ENCODE data around the gene TMPRSS4. TPM values are rescaled to one million over a fixed set of nuclear protein-coding genes. Genes with fewer than 3 reads are reported as not detected.

TMPRSS4 gene
- total RNA-seq, 1 experiment from 2014 or later = 1.5 TPM

GRCh38 chr11:118092907-118093571, 16.2 kb downstream of the TMPRSS4 start:
- CTCF ChIA-PET = no interaction called here
- POLR2A ChIA-PET = no interaction called here
- no peak overlapping the region for H3K4me3 ChIP-seq (replicated peaks in 1 of 2; ENCODE audit: low read depth in 1 of 2, low read length in 2 of 2)
- DNase-seq (ENCODE audit: low read depth, low spot score) (no peak), ATAC-seq (no peak)
- no peaks in the 10 kb centered on the region for H3K9me2 ChIP-seq (ENCODE audit: insufficient read depth)
- H3K4me1 ChIP-seq (ENCODE audit: control insufficient read depth in 1 of 2, insufficient read depth in 2 of 2, low read length in 2 of 2) = no peaks in the 10 kb centered on the region; a peak in 1 of 4 replicates
- intact Hi-C loops (cut with micrococcal nuclease) = no loop called here
- no TSS peak for BruUV-seq (replicated peaks)
- H2AFZ ChIP-seq (ENCODE audit: low read depth, low read length, poor library complexity, severe bottlenecking) = no peak overlapping the region
- no peak overlapping the region for H3K9ac ChIP-seq (ENCODE audit: low read length)
- no peak overlapping the region for H3K27ac ChIP-seq (ENCODE audit: low read depth, low read length)
- TF ChIP-seq JUND (IDR thresholded peaks at IDR 0.05) (no peak), ZNF274 (IDR thresholded peaks at IDR 0.05; ENCODE audit: low read depth, low read length) (no peak), SIN3A (IDR thresholded peaks at IDR 0.05; ENCODE audit: low read depth) (no peak), EGR1 (IDR thresholded peaks at IDR 0.05; ENCODE audit: low read depth) (no peak), EZH2phosphoT487 (IDR thresholded peaks at IDR 0.05; ENCODE audit: borderline replicate concordance) (no peak), CBX3 (IDR thresholded peaks at IDR 0.05; ENCODE audit: low read depth) (no peak), ELF1 (IDR thresholded peaks at IDR 0.05; ENCODE audit: borderline replicate concordance, low read depth) (no peak), MAX (IDR thresholded peaks at IDR 0.05) (no peak), EZH2 (IDR thresholded peaks at IDR 0.05) (no peak)
- TF ChIP-seq, protein P1, sequence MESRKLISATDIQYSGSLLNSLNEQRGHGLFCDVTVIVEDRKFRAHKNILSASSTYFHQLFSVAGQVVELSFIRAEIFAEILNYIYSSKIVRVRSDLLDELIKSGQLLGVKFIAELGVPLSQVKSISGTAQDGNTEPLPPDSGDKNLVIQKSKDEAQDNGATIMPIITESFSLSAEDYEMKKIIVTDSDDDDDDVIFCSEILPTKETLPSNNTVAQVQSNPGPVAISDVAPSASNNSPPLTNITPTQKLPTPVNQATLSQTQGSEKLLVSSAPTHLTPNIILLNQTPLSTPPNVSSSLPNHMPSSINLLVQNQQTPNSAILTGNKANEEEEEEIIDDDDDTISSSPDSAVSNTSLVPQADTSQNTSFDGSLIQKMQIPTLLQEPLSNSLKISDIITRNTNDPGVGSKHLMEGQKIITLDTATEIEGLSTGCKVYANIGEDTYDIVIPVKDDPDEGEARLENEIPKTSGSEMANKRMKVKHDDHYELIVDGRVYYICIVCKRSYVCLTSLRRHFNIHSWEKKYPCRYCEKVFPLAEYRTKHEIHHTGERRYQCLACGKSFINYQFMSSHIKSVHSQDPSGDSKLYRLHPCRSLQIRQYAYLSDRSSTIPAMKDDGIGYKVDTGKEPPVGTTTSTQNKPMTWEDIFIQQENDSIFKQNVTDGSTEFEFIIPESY (IDR thresholded peaks at IDR 0.05; ENCODE audit: extremely low read depth, insufficient replicate concordance, low read length) = no peak
- TF ChIP-seq, protein P2, sequence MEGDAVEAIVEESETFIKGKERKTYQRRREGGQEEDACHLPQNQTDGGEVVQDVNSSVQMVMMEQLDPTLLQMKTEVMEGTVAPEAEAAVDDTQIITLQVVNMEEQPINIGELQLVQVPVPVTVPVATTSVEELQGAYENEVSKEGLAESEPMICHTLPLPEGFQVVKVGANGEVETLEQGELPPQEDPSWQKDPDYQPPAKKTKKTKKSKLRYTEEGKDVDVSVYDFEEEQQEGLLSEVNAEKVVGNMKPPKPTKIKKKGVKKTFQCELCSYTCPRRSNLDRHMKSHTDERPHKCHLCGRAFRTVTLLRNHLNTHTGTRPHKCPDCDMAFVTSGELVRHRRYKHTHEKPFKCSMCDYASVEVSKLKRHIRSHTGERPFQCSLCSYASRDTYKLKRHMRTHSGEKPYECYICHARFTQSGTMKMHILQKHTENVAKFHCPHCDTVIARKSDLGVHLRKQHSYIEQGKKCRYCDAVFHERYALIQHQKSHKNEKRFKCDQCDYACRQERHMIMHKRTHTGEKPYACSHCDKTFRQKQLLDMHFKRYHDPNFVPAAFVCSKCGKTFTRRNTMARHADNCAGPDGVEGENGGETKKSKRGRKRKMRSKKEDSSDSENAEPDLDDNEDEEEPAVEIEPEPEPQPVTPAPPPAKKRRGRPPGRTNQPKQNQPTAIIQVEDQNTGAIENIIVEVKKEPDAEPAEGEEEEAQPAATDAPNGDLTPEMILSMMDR (IDR thresholded peaks at IDR 0.05 in 2 of 3, conservative IDR thresholded peaks at IDR 0.05 in 1 of 3; ENCODE audit: borderline replicate concordance in 1 of 3, insufficient read depth in 1 of 3, low read depth in 2 of 3, low read length in 2 of 3) = no peak
- RAD21 ChIA-PET (ENCODE audit: low non-redundant PET in 1 of 2, low total read pairs in 2 of 2, uncharacterized antibody in 2 of 2, unreplicated experiment in 2 of 2) = no interaction called here
- no peaks in the 10 kb centered on the region for H4K20me1 ChIP-seq (ENCODE audit: insufficient read depth)
- H3K27me3 ChIP-seq (ENCODE audit: insufficient read depth, low read length) = no peaks in the 10 kb centered on the region
- no peaks in the 10 kb centered on the region for H3K79me2 ChIP-seq (ENCODE audit: insufficient read depth, low read length)
- no peaks in the 10 kb centered on the region; a peak in 1 of 4 replicates for H3K9me3 ChIP-seq (ENCODE audit: control insufficient read depth in 1 of 2, insufficient read depth in 1 of 2, low read depth in 1 of 2, low read length in 2 of 2)
- H3K36me3 ChIP-seq (ENCODE audit: control insufficient read depth in 1 of 2, insufficient read depth in 2 of 2, low read length in 2 of 2) = no peaks in the 10 kb centered on the region
- no peak overlapping the region for H3K4me2 ChIP-seq (ENCODE audit: low read length)

Data from HCT116 (cell line).